KMS-11 (cell line): ENCODE measurements around the gene NFASC.

ENCODE experiments used
- H2AFZ ChIP-seq: fragments of 200-600 bp; sonication (generic); 2 replicates; pipeline ENCODE4 v1.6.1; 2016; ENCODE audit warnings: antibody characterized with exemption, mixed run types, low read depth
- H3K27ac ChIP-seq: fragments of 200-600 bp; sonication (generic); 2 replicates; pipeline ENCODE4 v1.6.1; 2016; ENCODE audit warnings: mild to moderate bottlenecking, mixed run types
- H3K27me3 ChIP-seq: fragments of 200-600 bp; sonication (generic); 2 replicates; pipeline ENCODE4 v1.6.1; 2017; ENCODE audit warnings: mild to moderate bottlenecking, low read depth, mixed run types, moderate library complexity; ENCODE audit not compliant: insufficient read depth
- H3K36me3 ChIP-seq: fragments of 200-600 bp; sonication (generic); 2 replicates; pipeline ENCODE4 v1.6.1; 2017; ENCODE audit warnings: mild to moderate bottlenecking, mixed run types; ENCODE audit not compliant: insufficient read depth
- H3K4me1 ChIP-seq: fragments of 200-600 bp; sonication (generic); 2 replicates; pipeline ENCODE4 v1.6.1; 2016; ENCODE audit warnings: mild to moderate bottlenecking, low read depth, mixed run types; ENCODE audit not compliant: poor library complexity, severe bottlenecking
- H3K4me2 ChIP-seq: fragments of 200-600 bp; sonication (generic); 2 replicates; pipeline ENCODE4 v1.7.0; 2016; ENCODE audit warnings: mild to moderate bottlenecking, mixed run types
- H3K4me3 ChIP-seq: fragments of 200-600 bp; sonication (generic); IDR thresholded peaks from 2 replicates; pipeline ENCODE4 v1.6.1; 2017; ENCODE audit warnings: low read depth, low read length, mixed read lengths; ENCODE audit not compliant: insufficient read depth
- H3K79me2 ChIP-seq: fragments of 200-600 bp; sonication (generic); 2 replicates; pipeline ENCODE4 v1.6.1; 2016; ENCODE audit warnings: low read depth, mixed run types; ENCODE audit not compliant: insufficient read depth
- H3K9ac ChIP-seq: fragments of 200-600 bp; sonication (generic); 2 replicates; pipeline ENCODE4 v1.6.1; 2016; ENCODE audit warnings: mild to moderate bottlenecking, mixed run types
- H4K20me1 ChIP-seq: fragments of 200-600 bp; sonication (generic); 2 replicates; pipeline ENCODE4 v1.6.1; 2016; ENCODE audit warnings: mild to moderate bottlenecking, mixed run types; ENCODE audit not compliant: insufficient read depth
- TF ChIP-seq, protein P1 (sequence below): fragments of 200-600 bp; sonication (generic); conservative IDR thresholded peaks from 2 replicates; pipeline ENCODE4 v1.6.1; 2017; ENCODE audit warnings: low read depth, mild to moderate bottlenecking, antibody characterized with exemption, low read length, moderate library complexity, mixed read lengths

NFASC gene

DNA sequence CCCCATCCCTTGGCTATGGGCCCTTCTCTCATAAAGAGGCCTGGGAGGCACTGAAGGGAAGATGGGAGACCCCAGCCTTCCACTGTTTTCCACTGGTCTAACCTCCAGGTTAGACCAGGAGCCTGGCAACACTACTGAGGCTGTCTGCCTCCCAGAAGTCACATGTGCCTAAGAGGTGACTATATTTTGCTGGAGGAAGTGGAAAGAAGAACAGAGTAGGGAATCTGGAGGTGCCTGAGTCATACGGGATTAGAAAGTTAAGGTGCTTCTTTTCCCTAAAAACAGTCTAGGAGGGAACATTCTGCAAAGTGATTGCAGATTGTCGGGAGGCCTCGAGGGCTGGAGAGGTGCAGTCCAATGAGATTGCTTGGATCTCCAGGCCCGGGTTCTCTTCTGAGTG is 4.6 kb downstream of the NFASC start:
- no peak overlapping the region for H3K9ac ChIP-seq
- H3K4me2 ChIP-seq = no peak overlapping the region
- TF ChIP-seq, protein P1, sequence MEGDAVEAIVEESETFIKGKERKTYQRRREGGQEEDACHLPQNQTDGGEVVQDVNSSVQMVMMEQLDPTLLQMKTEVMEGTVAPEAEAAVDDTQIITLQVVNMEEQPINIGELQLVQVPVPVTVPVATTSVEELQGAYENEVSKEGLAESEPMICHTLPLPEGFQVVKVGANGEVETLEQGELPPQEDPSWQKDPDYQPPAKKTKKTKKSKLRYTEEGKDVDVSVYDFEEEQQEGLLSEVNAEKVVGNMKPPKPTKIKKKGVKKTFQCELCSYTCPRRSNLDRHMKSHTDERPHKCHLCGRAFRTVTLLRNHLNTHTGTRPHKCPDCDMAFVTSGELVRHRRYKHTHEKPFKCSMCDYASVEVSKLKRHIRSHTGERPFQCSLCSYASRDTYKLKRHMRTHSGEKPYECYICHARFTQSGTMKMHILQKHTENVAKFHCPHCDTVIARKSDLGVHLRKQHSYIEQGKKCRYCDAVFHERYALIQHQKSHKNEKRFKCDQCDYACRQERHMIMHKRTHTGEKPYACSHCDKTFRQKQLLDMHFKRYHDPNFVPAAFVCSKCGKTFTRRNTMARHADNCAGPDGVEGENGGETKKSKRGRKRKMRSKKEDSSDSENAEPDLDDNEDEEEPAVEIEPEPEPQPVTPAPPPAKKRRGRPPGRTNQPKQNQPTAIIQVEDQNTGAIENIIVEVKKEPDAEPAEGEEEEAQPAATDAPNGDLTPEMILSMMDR = no peak
- H4K20me1 ChIP-seq = no peaks in the 10 kb centered on the region
- no peaks in the 10 kb centered on the region for H3K36me3 ChIP-seq
- H2AFZ ChIP-seq = no peak overlapping the region
- H3K79me2 ChIP-seq = no peaks in the 10 kb centered on the region
- H3K27me3 ChIP-seq = no peaks in the 10 kb centered on the region
- no peak overlapping the region for H3K27ac ChIP-seq
- no peak overlapping the region for H3K4me3 ChIP-seq
- no peaks in the 10 kb centered on the region for H3K4me1 ChIP-seq

DNA sequence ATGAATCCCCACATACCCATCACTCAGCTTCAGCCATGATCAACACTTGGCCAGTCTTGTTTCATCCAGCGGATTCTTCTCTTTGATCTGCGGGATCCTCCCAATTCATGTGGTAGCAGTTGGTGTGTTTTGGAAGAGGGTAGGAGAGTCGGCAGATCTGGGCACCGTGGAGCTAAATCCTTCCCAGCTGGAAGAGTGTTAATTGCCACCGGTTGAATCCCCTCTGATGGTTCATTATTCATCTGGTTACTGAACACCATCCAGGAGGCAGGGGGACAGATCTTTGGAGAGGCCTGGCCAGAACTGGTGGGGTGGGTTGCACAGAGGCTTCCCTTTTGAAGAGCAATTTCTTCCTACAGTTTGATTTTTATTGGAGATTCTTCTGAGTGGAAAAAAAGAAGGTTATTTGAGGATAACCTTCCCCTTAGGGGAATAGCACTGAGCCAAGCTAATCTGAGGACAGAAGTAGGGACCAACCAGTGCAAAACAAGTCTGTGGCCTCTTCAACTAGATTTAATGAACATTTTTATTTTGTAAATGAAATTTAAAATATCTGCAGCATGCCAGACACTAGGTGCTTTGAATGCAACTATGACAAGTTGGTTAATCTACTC is 8.1 kb downstream of the NFASC start:
- Histone ChIP-seq H3K27ac (no peak overlapping the region), H3K4me1 (no peaks in the 10 kb centered on the region), H3K4me2 (no peak overlapping the region), H2AFZ (no peak overlapping the region), H3K79me2 (no peaks in the 10 kb centered on the region), H3K36me3 (no peaks in the 10 kb centered on the region), H3K9ac (no peak overlapping the region), H3K4me3 (no peak overlapping the region), H4K20me1 (no peaks in the 10 kb centered on the region), H3K27me3 (no peaks in the 10 kb centered on the region)
- TF ChIP-seq, protein P1 = no peak

- Histone ChIP-seq H3K4me3 (no peak overlapping the region), H4K20me1 (no peaks in the 10 kb centered on the region), H3K27me3 (no peaks in the 10 kb centered on the region), H3K4me1 (no peaks in the 10 kb centered on the region), H3K79me2 (no peaks in the 10 kb centered on the region), H3K9ac (no peak overlapping the region), H3K27ac (no peak overlapping the region), H3K4me2 (no peak overlapping the region), H3K36me3 (no peaks in the 10 kb centered on the region), H2AFZ (no peak overlapping the region)
- TF ChIP-seq, protein P1 = no peak
Observed at GRCh38 chr1:204879351-204879750, 8.7 kb downstream of the NFASC start.

GRCh38 chr1:204880906-204881305 is 10.2 kb downstream of the NFASC start:
- Histone ChIP-seq H3K27me3 (no peaks in the 10 kb centered on the region), H3K4me2 (no peak overlapping the region), H3K36me3 (no peaks in the 10 kb centered on the region), H2AFZ (no peak overlapping the region), H3K27ac (no peak overlapping the region), H4K20me1 (no peaks in the 10 kb centered on the region), H3K9ac (no peak overlapping the region), H3K4me1 (no peaks in the 10 kb centered on the region), H3K4me3 (no peak overlapping the region), H3K79me2 (no peaks in the 10 kb centered on the region)
- TF ChIP-seq, protein P1 = no peak
